Stimulated activated CD8-positive, alpha-beta memory T cell treated with anti-CD3 and anti-CD28 coated beads, Interleukin-15, amount 100 ng/mL, for 48 hours (primary cell): ENCODE results near the gene PDRG1.

Source experiments
- DNase-seq, 2 donors: peaks; one replicate each; pipeline ENCODE4 v3.0.0-alpha.2; 2020; ENCODE audit warnings: low read depth in 2 of 2

PDRG1 gene

DNA sequence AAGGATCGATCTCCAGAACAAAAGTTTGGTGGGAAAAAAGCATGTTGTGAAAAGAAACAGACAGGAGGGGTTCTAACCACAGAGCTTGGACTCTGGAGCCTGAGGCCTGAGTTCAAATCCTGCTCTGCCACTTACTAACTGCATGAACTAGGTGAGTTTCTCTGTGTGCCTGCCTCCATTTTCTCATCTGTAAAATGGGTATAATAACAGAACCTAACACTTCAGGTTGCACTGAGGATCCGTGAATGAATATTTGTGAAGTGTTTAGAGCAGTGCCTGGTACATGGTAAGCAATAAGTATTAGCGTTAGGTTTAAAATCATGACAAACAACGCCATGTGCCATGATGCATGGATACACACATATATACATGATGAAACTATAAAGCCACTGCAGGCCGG, 44.8 kb downstream of the PDRG1 start:
- DNase-seq: no peak

DNA sequence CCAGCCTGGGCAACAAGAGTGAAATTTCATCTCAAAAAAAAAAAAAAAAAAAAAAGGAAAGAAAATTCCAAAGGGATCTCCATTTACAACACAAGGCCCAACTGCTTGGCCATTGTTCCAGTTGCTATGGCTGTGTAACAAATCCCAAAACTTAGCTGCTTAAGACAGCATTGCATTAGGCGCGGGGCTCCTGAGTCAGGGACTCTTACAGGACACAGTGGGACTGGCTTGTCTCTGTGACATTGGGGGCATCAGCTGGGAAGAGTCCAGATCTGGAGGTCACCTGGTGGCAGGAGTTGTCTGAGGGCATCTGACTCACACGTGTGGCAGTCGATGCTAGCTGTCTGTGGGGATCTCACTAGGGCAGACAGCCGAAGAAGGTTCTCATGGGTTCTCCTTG, 45.8 kb downstream of the PDRG1 start:
- DNase-seq: no peak

DNA sequence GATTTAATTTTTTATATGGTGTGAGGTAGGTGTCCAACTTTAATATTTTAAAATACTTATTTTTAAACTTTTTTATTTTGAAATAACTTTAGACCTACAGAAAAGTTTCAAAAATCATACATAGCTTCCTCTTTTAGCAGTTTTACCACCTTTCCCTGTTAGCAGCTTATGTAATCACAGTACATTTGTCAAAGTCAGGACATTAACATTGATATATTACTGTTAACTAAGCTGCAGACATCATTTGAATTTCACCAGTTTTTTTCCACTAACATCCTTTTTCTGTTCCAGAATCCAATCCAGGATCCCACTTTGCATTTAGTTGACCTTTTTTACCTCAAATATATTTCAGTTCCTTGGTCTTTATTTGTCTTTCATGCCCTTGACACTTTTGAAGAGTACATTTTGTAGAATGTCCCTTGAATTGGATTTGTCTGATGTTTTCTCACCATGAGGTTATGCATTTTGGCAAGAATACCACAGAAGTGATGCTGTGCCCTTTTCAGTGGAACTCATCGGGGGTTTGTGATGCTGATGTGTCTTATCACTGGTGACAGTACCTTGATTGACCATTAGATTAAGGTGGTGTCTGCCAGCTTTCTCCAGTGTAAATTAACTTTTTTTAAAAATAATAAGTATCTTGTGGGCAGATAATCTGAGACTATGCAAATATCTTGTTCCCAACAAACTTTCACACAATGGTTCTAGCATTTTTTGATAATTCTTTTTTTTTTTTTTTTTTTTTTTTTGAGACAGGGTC, 48.0 kb downstream of the PDRG1 start:
- DNase-seq: no peak

DNA sequence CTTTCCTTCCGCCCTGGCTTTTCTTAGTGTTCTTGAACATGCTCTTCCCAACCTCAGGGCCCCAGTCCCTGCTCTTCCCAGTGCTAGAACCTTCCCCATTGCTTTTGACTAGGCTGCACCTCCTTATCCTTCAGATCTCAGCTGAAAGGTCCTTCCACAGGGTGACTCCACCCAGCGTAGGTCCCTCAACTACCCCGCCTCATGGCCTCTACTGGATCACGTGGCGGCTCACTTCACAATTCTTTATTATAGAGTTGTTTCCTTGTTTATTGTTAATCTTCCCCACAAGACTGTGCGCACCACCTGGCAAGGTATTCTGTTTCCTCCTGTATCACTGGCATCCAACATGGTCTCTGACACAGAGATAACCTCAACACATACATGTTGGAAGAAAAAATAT, 50.2 kb downstream of the PDRG1 start:
- no peak for DNase-seq

DNA sequence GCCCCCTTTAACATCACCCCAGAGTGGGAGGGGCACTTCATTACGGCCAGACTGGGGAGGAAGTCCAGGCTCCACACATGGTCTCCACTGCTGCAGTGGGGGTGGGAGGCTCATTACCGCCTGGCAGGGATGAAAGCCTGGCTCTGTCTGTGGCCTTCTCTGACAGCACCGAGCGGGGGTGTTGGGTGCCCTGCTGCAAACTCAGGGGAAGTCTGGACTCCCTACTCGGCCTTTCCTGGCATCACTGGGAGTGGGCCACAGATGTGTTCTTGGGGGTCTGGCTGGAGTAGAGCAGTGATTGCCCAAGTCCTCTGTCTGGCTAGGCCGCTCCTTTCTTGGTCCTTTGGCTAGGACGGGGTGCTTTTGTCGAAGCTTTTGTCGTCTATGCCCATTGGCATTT, 54.3 kb downstream of the PDRG1 start:
- no peak for DNase-seq

DNA sequence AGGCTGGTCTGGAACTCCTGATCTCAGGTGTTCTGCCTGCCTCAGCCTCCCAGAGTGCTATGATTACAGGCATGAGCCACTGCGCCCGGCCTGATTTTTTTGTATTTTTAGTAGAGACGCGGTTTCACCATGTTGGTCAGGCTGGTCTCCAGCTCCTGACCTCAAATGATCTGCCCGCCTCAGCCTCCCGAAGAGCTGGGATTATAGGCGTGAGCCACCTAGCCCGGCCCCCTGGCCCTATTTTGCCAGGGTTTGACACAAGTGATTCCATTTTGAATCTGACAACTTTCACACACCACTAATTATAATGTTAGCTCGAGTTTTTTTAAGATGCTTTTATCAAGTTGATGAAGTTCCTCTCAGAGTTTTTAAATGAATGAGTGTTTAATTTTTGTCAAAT, 55.8 kb downstream of the PDRG1 start:
- DNase-seq: no peak

DNA sequence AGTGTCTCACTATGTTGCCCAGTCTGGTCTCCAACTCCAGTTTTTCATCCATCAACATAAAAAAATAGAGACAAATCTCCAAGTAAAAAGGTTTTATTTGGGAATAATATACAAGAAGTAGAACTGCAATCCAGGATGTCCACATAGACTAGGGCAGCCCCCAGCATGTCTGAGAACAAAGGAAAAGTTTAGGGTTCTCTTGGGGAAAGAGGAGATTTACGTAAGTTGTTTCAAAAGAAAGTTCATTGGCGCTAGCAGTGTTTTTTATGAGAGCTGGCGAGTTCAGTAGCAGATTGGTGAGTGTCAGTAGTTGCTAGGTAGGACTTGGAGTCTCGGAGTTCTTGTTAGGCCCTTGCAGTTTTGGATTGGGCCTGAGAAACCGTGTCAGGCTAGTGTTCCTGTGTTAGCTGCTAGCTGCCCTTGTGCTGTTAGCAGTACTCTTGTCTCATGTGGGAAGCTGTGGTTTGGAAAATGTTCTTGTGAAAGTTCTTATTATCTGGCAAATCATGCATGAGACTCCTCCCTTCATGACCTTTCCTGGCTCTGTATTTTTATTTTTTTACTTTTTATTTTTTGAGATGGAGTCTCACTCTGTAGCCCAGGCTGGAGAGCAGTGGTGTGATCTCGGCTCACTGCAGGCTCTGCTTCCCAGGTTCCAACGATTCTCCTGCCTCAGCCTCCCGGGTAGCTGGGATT, 56.7 kb downstream of the PDRG1 start:
- no peak for DNase-seq
